NCI-H1048 (cell line): Measurements from ENCODE around the gene ZSWIM6.

Experiments
- DNase-seq: peaks from one replicate; lab custom pipeline; 2025; lab: John Stamatoyannopoulos, UW

The ZSWIM6 gene

DNA sequence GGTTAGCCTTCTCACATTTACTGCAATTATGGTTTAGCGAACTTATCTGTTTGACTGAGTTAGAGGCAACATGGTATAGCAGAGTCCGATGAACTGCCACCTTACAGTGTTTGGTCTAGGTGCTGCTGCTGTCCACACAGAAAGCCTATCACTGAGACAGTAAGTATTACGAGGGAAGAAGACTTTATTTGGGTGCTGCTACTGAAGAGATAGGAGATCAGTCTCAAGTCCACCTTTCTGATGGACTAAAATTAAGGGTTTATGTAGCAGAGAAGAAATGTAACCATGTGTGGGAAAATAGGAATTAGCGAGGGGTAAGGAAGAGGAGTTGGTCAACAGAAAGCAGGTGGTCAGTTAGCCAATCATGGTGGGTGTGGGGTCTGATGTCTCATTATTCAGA is 109.7 kb downstream of the ZSWIM6 start:
- no peak for DNase-seq

DNA sequence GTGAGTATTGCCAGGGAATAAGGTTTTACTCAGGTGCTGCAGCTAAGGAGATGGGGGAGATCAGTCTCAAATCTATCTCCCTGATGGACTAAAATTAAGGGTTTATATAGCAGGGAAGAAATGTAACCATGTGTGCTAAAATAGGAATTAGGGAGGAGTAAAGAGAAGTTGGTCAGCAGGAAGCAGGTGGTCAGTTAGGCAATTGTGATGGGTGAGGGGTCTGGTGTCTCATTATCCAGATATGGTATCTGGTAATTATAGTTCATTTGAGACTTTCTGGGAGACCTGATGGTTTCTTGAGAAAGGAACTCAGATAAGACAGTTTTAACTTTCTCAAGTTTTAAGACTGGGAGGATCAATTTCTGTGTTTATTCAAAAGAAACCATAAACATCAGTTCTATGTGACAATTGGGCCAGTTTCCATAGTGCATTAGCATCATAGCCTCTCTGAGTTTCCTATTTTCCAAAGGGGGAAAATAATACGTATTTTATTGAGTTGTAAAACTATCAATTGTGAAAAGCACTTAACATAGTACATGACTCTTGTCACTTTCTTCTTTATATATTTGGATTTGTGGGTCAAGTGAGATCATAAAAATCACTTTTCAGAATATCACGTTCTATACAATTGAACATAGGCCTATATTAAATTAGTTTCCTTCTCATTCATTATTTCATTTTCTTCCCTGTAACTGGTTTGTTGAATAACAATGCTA is 115.9 kb downstream of the ZSWIM6 start:
- no peak for DNase-seq

DNA sequence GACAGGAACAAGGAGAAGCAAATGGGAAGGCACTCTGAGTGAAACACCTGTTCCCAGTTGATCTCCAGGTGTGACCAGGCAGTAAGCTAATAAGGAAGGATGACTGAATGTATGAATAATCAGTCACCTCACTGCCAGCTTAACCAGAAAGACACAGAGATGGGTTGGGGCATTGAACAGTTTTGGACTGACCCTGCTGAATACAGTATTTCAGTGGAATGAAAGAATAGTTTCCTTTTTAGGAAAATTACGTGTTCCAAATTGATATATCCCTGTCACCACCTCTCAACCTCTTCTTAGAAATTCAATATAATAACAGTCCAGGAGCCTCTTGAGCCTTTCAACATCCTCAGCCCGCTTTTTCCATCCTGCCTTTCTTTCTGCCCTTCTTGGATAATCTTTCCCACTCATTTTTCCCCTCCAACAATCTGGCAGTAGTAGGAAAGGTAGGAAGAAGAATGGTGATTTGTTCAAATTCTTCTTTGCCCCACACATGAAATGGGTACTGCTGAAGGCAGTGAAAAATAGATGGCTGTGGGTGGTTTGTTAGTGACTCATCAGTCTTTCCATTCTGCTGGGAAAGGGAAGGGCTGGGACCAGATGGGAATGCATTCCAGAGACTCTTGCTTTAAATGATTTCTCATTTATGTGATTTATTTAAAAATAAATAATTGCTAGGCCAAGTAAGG is 117.9 kb downstream of the ZSWIM6 start:
- no peak for DNase-seq

DNA sequence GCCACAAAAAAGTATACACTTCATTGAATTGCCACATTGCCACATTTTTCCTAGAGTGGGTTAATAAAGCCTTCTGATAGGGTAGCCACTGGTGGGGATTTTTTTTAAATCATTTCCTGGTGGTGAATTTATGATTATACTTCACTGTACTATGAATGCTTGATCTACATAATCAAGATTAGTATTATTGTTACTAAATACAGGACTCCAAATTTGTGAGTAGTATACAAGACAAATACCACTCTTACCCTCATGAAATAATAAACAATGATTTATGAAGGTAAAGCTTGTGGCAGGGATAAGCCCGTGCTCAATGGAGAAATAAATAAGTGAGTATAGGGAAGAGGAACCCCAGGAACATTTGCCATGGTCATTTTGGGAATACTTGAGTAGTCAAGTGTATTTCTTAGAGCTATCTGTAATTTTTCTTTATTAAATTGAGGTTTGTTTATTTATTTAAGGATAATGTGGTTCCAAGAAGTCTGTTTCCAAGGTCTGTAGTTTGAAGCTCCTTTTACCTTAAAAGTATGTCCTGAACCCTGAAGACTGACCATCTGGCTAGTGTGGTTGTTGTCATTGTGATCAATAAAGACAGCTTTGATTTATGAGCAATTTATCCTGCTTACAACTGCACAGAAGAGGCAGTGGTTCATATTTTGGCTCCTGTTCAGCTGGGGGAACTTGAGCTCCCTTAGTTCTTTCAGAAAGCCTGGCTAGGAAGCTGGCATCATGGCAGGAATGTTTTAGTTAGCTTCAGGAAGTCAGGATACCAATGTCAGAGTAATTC is 118.6 kb downstream of the ZSWIM6 start:
- no peak for DNase-seq

DNA sequence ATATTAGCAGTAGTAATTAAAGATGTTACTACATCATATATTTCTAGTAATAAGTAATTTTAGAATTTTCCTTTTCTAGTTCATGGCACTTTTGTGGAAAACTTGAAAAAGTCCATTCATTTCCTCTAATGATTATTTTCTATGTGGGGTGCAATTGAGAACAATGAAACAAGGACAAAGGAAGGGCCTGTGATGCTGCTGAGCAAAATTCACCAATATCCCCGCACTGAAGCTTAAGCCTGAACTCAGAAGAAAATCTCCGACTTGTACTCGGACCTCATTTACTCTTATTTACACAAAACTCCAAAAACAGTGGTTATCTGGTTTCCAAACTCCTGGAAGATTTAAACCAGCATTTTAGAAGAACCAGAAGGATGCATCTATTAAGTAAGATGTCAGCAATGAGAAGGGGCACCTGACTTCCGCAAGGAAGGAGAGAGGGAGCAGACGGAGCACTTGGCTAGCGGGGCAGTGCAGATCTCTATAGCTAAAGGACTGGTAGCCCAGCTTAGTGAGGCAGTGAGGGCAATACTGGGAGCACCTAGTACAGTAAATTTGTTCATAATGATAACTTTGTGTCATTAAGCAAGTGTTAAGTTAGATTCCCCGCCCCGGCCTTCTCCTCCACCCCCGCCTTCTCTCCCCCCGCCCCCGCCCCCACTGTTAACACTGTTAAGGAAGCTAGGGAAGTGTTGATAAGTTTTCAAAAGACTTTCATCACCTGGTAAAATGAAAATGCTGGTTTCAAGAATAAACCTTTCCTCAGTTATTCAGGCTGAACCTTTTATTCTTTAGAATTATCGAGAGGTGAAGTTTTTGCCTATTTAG is 123.3 kb downstream of the ZSWIM6 start:
- DNase-seq = no peak

DNA sequence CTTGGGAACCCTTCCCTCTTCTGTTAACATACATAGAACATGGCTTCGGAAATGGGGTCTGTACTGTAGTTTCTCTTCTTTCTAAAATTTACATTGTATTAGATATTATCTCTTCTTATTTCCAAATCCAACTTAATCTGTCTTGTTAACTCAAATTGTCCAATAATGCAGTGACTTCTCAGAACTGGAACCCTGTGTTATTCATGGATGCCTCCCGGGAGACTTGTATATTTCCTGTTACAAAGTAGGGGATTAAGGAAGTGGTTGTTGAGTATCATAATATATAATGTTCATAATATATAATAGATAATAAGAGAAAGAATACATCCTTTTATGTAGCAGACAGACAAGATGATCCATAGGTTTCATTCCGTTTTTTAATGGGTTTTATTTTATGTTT is 128.4 kb downstream of the ZSWIM6 start:
- no peak for DNase-seq

DNA sequence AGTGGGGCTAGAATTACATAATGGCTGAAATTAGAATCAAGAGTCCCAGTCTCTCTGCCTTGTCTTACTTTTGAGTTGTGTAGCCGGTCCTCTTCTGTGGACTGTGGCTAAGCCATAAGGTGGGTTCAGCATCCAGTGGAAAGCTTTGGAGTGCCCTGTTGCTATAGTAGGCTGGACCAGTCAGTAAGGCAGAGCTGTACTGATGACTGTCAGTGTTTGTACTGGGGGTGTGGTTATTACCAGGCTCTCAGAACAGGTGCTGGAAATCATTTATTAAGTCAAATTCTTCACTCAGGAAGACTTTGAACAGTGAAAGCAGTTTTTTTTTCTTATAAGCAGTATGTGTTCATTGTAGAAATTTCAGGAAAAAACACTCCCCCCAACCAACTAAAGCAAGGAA is 129.4 kb downstream of the ZSWIM6 start:
- no peak for DNase-seq

DNA sequence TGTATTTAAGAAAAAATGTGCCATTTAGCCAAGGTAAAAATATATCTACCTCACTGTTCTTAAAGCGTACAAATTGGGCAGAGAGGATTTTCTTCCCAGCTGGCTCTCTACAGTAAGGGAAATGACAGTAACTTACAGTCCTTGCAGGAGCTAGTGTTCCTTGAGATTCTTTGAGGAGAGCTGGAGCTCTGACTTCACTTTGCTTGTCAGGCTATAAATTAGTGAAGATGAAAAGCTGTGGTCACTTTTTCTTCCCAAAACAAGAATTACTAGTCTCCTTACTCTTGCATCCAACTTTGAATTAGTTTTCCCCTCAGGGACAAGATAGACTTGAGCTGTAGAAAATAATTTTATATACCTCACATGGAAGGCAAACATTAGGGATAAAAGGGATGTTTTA is 129.9 kb downstream of the ZSWIM6 start:
- no peak for DNase-seq

DNA sequence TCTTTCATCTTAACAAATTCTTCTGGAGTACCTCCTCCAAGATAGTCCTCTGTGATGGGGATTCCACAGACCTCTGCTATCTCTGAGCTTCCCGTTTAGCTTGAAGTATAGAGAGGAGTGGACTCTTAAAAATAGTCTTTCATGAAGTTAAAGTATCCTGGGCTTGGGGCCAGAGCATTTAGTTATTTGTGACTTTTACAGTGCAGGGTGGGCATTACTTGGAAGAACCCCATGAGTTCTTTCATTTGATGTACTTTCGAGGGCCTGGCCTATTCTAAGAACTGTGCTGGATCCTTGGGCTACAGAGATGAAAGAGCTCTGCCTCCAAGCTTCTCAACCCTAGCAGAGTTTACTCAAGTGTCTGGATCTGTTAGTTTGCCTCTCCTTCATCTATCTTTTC is 131.5 kb downstream of the ZSWIM6 start:
- DNase-seq = no peak

DNA sequence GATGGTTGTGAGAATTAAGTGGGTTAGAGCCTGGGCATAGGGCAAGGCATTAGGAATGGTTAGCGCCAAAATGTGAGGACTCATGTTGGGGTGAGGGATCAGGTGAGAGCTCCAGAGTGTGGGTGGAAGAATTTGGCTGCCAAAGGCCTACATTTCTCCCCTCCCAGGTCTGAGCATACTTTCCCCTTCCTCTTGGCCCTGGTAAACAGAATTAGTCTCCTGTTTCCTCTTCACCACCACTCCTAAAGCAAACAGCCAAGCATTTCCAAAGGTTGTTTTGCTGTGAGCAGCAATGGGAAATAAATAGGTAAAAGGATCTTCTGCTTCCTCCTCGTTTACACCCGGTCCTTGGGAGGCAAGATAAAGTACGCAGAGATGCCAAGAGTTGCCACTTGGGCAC is 132.5 kb downstream of the ZSWIM6 start:
- no peak for DNase-seq

DNA sequence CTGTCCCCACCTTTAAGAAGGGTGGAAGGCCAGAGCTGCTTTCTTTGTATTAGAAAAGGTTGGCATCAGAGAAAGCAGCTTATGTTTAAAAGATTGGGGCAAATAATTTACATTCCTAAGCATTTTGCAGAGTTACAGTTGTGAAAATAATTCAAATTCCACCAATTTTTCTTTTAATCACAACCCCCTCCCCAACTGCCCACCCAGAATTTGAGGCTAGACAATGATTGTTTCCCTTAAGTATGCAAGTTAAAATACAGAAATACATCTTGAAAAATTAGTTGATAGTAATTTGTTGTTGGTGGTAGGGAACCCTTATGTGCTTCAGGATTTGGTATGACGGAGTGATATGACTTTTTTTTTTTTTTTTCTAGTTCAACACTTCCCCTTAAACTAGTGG is 133.0 kb downstream of the ZSWIM6 start:
- DNase-seq = no peak

DNA sequence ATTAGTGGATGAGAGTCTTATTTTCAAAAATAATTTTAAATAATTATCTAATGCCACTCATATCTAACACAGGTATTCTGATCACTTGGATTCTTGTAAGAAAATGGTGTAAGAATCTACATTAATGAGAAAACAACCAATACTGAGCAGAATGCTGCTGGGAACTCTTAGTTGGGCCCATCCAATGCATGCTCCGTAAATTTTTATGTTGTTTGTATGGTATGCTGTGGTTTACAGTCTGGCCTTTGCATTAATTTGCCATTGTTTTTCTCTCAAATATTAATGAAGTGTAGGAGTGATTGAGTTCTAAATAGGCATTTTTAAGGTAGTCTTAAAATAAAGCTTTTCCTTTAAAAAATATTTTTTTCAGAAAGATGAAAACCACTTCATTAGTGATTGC is 133.4 kb downstream of the ZSWIM6 start:
- DNase-seq = no peak

DNA sequence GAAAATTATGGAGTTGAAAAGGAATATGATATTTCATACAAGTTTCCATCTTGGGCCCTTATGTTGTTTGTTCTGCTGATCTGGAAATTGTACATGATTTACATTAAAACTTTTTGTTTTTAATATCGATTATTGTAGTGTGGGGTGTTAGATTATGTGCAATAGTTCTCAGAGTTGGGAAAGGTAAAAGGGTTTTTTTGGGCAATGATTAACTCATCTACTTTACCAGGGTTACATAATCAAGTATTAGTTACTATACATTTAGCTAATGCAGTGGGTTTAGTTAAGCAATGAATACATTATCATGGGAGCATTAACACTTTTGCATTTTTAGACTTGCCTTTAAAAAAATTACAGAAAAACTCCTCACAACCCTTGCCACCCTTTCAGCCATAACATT is 134.0 kb downstream of the ZSWIM6 start:
- no peak for DNase-seq

DNA sequence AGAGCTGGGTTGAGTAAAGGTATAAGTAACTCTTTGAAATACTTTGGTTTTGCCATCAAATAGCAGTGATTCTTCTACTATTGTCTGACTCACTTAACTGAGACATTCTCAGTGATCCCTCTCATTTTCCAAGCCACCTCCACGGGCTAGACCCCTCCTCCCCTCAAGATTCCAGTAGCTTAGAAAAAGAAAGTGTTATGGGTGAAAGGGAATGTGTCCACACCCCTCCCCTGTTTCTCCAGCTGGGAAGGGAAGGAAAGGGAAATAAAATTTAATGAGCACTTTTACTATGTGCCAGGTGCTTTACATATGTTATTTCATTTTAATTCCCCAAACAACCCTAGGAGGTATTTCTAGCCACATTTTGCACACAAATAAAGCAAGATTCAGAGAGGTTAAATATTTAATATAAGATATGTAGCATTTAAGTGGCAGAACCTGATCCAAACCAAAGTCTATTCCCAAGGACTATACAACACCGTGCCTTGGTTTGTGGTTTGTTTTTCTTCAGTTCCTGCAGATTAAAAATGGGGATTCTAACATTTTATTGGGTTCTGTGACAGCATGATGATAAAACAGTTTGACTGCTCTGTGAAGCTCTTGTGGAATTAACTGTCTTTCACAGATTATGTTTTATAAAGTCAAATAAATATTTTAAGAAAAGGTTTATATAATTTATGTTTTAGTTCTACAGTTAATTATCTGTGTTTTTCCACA is 135.9 kb downstream of the ZSWIM6 start:
- DNase-seq = no peak

DNA sequence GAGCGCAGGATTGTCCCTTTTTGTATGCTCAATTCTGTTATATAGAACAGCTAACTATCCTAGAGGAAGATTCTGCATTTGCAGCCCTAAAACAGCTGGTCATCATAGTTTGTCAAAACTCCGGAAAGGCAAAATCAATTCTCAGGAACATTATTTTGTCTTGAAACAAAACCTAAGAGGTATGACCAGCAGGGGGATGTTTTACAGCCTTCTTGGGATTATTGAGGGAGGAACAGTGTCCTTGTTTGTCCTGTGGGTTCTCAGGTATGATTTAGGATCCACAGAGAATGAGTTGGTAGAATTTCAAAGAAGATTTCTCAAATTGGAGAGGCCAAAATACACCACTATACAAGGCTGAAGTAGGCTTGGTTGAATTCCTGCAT is 136.4 kb downstream of the ZSWIM6 start:
- no peak for DNase-seq

DNA sequence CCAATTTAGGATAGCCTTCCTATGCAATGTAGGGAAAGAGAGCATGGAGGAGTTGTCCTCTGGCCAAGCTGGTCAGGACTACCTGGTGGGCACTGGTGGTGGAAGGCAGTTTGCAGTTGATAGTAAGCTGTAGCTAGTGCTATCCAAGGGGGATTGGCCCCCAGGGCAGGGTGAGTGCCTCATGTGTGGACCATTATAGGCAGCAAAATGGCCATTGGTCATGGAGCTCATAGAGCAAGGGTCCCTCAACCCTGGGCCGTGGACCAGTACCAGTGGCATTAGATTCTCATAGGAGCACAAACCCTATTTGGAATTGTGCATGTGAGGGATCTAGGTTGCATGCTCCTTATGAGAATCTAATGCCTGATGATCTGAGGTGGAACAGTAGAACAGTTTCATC is 139.3 kb downstream of the ZSWIM6 start:
- DNase-seq = no peak

DNA sequence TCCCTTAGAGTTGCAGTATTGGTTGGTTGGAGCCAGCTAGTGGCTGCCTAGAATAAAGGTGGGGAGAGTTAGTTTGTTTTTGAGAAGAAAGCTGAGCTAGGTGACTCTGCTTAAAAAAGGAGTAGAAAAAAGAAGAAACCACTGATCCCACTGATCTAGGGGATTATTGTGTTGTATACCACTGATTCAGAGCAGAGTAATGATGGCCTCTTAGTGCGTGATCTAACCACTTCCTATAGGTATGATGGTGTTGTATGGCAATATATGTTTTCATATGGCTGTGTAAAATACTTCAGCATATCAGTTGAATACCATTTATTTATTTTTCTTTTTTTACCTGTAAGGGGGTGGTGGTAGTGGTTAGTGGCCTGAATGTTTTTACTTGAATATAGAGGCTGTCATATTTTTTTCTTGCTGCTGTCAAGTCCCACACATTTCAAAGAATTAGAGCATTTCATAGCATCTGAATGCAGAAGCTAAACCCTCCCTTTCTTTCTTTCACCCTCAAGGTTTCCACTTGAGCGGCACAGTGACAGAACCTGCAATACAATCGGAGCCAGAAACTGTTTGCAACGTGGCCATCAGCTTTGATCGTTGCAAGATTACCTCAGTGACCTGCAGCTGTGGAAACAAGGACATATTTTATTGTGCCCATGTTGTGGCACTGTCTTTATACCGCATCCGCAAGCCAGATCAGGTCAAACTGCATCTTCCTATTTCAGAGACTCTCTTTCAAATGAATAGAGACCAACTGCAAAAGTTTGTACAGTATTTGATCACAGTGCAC is 140.3 kb downstream of the ZSWIM6 start:
- DNase-seq = no peak

DNA sequence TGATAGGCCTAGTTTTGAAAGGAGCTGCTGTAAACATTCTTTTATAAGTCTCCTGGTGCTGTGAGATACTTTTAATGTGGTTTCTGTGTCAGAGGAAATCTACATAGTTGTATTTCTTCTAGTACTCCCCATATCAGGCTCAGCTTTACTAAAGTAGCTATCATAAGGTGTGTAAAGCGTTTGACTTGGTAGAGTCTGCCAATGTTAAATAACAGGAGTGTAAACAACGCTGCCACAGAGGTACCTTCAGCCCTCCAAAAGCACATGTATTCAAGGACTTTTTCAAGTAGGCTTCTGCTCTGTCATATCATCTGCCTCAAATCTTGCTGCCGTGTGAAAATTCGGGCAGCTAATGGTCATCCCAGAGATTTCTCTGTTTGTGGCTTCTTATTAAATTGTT is 142.7 kb downstream of the ZSWIM6 start:
- no peak for DNase-seq

DNA sequence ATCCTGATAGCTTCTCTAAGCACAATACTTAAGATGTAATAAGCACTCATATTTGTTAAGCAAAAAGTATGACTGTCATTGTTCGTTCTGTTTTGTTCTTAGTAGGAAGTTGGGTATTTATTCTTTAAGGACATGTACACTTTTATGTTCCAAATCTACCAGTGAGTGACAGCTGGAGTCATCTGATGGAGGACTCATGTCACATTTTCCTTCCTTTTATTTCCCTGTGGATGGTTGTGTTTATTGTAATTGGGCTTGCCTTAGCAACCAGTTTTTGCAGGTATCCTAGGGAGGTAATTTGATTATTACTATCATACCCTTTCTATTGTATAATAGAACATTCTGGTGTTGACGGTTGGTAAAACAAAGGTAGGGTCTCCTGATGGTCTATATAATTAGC is 145.7 kb downstream of the ZSWIM6 start:
- no peak for DNase-seq

DNA sequence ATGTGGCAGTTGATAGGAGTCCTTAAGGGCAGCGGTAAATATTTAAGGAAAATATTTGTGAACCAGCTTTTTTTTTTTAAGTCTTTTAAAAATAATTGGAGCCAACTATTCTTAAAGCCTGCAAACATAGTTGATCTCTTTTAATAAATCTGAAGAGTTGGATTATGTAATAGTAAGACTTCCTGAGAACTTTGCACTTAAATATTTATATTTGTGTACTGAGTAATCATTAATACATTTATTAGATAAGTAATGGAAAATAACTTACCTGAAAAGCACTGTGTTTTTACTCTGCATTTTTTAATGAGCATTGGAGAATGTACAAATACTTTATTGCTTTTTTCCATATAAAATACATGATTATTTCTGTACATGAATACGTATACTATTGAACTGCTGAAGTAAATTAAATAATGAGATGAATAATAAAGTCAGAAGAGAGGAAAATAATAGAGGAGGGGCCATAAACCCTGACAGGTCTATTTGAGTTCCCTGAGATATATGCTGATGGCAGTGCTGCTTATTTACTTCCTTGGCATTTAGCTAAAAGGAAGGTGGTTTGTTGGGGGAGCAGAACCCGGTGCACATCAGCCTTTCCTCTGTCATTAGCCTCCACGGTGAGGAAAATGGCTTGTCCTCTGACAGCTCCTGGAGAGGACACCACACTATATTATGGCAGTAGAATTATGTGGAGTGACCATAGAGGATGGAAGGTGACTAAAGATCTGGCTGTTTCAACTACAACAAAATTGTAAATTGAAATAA is 148.0 kb downstream of the ZSWIM6 start:
- no peak for DNase-seq
